GM19324 (cell line): ENCODE results near the gene KCNMA1.

Experiments used
- ATAC-seq: cut with Tn5 transposase; IDR thresholded peaks from one replicate; pipeline ENCODE4 v1.9.1; 2021; ENCODE audit warnings: mild to moderate bottlenecking, moderate library complexity; ENCODE audit not compliant: unreplicated experiment, low FRiP score

The KCNMA1 gene

DNA sequence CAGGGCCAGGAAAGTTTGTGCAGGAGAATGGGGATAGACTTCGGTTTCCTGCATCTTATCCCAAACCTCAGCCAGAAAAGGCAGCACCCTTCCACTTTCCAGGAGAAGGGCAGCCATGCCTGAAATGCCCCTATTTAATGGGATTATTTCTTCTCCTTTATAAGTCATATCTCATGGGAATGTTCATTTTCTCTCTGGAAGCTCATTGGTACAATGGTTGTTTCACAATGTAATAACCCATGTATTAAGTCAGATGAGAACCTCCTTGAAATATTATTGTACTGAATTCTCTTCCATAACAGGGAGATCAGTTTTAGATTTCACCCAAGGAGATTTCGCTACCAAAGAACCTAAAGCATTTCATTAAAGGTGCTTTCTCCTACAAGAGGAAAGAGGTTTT is 457.5 kb downstream of the KCNMA1 start:
- no peak for ATAC-seq

DNA sequence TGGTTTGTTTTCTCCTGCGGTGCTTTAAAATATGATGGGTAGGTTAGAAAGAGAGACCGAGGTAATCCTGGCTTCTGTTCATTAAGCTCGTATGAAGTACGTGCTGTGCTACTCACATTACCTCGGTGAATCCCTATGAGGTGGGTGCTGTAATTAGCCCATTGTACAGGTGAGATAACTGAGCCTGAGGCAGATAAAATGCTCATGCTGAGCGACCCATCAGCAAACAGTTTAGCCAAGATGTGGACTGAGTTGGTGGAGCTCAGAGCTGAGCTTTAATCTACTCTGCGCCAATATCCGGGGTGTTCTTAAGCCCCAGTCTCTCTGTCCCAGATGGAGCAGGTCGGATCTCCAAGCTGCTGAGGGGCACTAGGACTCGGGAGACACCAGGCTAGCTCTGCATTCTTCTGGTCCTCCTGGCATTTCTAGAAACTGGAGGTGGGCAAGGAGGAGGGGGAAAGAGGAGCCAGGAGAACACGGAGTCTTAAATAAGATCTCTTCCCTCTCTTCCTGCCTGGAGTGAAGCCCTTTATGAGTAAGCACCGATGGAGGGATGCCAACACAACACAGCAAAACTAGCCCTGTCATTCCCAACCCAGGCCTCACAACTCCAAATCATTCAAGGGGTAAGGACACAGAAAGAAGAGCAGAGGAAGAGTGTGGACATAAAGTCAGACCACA is 458.5 kb downstream of the KCNMA1 start:
- no peak for ATAC-seq

DNA sequence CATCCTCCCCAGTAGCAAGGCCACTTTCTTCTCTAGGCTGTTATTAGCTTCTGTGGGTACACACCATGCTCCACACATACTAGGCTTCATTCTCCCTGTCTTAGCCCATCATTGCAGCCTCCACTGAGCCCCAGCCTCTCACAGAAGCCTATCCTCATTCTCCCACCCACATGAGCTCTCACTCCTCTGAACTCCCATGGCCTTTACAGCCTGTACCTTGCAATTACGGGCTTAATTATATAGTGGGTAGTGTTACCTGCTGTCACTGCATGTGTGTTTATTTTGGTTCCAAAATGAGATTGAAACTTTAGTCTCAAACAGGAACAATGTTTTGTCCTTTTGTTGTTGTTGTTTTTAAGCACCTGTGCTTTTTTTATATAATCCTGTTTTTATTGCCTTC is 460.0 kb downstream of the KCNMA1 start:
- no peak for ATAC-seq

DNA sequence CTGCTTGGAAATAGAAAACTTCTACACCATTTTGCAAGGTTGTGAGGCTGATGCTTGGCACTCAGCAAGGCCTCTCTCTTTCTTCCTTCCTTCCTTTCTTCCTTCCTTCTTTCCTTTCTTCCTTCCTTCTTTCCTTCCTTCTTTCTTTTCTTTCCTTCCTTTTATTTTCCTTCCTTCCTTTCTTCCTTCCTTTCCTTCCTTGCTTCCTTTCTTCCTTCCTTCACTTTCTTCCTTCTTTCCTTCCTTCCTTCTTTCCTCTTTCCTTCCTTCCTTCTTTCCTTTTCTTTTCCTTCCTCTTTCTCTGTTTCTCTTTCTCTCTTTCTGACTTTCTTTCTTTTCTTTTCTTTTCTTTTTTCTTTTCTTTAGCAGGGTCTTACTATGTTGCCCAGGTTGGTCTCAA is 460.4 kb downstream of the KCNMA1 start:
- ATAC-seq, result no peak

DNA sequence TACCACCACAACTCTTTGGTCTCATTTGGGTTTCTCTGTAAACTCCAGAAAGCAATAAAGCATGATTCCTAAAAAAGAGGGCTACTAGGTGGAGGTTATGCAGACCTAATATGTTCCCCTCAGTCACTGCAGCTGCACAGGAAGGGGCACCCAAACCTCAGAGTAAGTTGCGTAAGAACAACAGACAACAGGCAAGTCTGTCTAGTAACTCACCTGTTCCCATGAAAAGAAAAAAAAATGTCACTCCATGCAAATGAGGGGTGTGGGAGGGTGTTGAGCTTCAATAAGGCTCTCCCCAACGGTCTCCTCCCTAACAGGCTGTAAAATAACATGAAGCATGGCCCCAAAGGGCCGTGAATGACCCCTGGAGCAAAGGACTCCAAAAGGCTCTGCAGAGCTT is 461.4 kb downstream of the KCNMA1 start:
- no peak for ATAC-seq

DNA sequence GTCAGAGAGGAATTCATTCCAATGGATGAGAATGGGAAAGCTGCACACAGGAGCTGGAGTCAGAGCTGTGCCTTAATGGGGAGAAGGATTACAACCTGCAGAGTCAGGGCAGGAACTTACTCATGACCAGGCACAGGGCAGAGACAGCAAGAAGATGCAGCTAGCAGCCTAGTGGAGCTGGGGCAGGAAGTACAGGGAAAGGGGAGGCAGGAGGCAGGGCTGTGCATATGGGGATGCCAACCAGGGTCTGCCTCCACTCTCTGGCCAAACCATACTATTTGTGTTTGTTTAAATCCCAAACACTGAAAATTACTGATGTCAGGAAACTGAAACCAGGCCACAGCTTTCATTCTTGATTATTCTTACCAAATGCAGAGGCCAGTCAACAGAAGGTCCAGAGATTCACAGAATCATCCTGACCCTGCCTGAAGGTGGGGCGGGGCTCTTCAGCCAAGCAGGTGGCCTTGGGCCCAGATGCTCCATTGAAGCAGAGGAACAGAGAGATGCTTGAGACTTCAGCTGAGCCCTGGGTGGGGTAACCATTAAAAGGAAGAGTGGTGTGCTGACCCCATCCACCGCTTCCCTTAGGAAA is 461.9 kb downstream of the KCNMA1 start:
- no peak for ATAC-seq

DNA sequence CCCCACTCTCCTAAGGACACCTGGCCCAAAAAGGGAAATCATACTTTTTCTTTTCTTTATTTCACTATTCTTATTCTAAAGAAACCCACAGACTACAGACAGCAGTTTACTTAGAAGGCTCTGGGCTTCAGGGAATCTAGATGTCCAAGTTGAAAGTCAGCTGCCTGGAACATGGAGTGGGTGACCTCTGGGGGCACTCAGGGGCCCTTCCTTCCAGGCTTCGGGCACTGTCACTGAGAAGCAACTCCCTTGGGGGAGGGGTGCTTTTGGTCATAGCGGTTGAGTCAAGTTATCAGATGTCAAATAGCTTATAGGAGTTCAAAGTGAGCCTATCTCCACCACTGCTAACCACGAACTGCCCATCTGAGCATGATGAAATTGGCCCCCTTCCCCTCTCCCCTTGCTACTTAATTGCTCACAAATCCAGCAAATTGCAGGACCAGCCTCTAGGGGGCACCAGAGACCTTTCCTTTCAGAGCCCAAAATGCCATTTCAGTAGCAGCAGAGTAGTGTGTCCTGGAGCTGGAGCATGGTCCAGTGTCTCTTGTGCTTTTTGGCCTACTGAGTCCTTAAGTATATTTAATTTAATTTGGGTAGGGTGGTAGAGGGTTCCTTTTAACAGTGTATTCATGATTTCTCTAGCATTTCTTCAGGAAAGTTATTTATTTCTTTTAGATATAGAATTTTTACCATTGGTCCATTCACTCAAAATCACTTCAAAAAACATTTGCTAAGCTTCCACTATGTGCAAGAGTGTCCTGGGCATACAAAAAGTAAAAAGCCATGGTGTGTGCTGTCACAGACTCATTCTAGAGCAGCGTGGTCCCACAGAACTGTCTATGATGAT is 463.8 kb downstream of the KCNMA1 start:
- no peak for ATAC-seq

DNA sequence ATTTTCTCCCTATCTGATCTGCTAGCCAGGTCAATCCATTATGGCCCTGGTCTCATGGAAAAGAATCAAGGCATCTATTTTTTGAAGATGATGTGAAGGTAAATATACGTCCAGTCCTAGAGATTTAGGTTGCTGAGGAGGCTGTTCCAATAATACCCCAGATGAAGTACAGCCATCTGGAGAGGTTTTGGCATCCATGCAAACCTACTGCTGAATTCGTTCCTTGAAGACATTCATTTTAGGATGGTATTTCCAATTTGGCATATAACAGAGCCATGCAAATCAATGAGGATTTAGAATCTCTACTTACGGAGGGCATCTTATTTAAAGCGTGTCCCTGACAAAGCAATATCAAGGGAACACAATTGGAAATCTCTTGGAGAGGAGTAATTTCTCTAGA is 465.5 kb downstream of the KCNMA1 start:
- ATAC-seq, result no peak

DNA sequence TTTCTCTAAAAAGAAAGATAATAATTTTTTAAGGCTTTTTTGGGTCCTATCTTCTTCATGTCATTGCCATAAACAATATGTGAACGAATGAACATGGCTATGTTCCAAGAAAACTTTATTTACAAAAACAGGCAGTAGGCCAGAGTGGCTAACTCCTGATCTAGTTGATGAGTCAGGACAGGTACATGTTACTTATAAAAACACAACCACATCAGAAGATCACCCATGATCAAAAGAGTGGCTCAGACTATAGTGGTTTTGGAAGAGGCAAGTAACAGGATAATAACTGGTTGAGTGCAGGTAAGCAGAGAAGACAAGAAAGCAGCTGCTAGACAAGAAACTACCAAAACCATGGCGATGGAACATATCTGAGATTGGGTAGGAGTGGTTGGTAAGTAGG is 468.7 kb downstream of the KCNMA1 start:
- no peak for ATAC-seq

DNA sequence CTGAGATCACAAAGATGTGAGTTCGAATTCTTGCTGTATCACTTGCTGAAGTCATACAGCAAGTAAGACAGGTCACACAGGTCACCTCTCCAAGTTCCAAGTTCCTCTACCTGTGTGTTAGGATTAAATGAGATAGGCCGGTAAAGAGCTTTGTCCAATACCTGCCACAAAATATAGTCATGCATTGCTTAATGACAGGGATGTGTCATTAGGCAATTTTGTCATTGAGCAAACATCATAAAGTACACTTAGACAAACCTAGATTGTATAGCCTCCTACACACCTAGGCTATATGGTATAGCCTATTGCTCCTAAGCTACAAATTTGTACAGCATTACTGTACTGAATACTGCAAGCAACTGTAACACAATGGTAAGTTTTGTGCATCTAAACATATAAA is 469.4 kb downstream of the KCNMA1 start:
- no peak for ATAC-seq

DNA sequence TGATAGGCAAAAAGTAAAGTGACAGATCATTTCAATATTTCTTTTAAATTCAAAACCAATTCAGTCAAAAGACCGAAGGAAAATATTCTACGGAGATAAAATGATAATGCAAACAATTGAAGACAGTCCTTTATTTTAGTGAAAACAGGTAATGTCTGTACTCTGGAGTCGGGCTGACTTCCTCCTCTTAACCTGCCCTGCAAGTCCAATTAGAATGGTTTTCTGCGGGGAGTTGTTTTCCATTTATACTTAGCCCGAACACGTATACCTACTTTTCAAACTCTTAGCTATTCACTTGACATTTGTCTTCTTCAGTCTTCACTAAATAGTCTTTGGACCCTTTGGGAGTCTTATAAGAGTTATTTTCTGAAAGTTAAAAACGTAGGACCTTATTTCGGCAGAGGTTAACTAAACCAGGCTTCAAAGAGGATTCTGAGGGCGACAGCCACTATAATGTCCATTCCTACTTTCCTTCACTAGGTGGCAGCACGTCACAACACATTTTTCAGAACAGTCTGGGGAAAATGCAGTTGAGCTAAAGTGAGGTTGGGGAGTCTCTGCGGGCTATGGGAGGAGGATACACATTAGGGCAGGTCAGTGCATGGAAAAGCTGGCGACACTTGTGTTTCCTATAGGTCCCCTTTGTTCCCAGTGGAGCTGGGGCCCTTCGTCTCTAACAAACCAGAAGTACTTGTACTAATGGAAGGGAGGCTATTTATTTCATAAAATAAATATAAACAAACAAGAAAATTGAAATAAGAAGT is 472.0 kb downstream of the KCNMA1 start:
- ATAC-seq, result no peak

DNA sequence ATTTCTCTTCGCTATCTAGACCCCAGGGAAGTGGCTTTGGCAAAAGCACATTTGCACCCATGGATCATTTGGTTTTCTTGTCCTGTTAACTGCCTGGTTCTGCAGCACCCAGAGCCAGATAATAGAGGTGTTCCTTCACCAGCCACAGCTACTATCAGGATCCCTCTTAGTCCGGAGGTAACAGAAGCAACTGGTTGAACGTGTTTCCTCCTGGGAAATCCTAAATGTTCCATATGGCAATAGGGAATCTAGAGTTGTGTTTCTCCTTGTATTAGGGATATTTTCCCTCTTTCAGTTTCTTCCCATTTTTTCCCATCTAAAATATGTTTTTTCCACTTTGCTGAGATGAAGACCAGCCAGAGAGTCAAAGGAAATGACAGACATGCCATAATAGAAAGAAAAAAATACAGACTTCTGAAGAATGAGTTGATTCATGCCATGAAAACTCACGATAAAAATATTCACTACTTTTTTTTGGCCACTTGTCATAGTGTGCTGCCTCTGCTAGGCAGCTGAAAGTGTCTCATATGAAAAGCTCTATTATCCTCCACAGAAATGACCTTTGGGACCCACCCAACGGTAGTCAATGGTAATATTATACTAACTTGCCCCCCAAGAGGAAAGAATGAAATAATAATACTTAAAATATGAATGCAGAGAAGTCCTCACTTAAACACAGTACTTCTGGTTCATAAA is 472.8 kb downstream of the KCNMA1 start:
- no peak for ATAC-seq

DNA sequence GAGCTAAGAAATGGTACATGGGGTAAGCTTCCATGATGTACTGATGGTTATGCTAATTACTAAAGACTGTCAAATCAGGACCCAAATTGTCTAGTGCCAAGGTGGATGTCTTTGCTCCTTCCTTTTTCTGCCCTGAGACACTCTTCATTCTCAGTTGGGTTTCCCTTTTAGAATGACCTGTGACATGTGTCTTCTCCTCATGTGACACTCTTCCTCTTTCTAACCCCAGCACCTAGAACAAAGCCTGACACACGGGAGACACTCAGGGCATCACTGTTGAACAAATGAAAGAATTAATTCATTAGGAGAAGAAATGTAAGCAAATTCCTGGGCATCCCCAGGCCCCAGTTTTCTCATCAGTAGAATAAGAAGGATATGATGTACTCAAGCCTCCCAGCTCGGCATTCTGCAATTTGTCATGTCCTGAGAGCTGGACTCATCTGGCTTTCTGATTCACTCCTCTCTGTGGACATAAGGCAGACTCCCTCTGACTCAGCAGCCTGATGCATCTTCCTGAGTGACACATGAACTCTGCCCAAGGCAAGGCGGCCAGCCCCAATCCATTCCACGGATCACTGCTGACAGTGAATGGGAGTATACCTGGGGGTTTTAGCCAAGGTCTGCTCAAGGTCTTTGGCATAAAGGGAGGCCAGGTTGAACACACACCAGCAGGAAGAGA is 473.8 kb downstream of the KCNMA1 start:
- no peak for ATAC-seq

DNA sequence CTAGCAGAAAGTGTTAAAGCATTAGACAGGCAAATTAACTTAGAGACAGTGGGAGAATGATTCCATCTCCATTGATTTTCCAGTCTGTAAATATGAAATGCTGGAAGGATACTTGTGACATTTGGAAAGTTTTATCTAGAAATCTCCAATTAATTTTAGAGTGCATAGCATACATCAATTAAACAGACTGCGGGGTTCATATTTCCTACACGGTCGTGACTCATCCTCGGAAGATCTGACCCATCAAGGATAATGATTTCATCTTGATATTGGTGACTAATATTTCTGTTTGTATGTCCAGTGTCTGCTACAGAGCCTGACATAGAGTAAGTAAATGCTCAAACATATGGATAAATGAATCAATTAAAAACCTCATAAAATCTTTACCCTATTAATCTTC is 474.9 kb downstream of the KCNMA1 start:
- no peak for ATAC-seq

DNA sequence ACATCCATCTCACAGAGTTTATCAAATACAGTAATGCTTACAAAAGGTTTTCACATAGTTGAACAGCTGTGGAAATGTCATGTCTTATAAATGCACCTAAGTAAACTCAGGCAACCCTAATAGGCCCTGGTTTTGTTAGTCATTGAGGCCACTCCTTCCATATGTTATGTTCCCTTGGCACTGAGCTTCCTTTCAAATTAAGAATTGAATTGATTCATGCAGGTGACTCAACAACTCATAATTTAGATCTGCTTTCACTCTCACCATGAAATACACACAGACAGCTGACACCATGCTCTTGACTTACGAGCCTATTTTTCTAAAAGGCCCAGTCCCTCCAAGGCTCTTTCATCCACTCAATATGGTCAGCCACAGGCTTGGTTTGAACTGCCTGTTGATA is 476.9 kb downstream of the KCNMA1 start:
- ATAC-seq, result no peak

DNA sequence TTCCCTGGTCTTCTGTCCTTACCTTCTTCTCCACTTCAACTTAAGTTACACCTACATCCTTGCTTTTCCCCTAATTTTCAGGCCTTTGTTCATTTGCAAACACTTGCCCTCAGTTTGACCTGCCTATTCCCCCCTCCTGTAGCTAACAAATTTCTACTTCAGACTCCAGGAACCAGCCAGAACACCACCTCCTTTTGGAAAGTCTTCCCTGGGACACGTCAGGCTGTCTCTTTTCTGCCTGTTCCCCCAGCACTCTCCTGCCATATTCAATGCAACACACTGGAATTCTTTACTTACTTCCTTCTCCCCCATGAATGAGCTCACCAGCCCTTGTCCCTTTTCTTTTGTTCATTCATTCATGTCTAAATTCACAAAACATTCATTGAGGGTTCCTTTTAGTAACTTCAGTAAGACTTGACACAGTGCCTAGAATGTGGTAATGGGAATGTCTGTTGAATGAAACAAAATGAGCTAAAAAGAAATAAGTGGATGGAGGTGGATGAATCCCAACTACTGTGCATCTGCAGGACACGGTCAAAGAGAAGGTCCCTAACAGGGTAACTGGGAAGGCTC is 478.0 kb downstream of the KCNMA1 start:
- ATAC-seq, result no peak

DNA sequence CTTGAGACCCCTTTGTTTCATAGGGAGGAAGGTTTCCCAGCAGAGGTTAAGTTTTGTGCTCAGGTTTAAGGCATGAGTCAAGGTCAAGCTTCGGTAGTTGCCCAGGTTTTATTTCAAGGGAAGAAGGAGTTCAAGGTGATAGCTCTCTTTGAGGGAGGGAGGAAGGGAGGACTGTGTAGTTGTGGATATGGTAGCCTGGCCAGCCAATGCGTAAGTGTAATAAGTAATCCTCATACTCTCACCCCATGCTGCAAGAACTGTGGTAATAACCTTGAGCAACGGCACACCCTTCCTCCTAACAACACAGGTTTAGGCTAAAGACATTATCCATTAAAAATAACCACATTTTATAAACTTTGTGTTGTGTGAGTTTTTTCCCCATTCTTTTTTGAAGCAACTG is 478.9 kb downstream of the KCNMA1 start:
- ATAC-seq, result no peak

DNA sequence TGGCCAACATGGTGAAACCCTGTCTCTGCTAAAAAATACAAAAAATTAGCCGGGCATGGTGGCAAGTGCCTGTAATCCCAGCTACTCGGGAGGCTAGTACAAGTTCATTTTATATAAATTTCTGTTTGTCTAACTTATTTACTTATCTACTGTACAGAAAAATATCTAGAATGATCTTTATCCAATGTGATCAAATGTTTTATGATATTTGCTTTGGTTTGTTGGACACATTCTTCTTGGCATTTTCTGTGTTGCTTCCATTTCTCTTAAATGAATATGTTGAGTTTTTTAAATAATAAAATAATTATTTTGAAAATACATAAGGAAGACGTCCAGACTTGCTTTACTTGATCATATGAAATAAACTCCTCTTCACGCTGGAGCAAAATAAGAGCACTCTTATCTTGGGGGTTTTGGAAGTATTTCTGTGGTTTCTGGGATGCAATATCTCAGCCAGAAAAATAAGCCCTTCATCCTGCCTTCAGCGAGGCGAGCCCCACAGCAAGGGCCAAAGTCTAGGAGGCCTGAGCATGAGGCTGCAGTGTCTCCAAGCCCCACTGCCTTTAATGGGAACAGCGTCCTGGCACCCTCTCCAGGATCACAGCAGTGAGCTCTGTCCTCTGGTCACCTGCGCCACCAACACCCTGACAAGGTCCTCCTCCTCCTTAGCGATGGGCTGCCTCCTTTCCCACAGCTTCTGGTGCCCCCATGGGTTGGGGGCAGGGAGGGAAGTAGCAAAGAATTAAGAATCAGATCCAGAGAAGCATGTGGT is 480.2 kb downstream of the KCNMA1 start:
- ATAC-seq, result no peak

DNA sequence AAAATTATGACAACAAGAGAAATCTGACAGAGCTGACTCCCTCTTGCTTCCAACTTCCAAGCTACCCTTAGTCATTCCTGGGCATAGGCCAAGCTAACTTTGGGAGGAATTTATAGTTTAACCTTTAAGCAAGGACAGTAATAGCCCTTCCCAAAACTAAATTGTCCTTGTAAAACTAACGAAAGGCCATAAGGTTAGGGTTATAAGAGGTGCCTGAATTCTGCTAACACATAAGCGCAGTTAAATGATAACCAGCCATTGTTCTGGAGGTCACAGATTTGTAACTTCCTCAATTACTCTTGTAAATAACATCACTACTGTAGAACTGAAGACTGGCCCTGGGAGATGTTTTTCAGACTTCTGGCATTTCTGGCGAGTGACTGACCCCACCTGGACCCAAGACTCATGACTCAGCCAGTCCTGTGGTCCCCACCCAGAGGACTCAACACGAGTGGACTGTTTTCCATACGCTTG is 481.2 kb downstream of the KCNMA1 start:
- no peak for ATAC-seq
